ENCODE measurements around the gene BCORL1.

Gene BCORL1

DNA sequence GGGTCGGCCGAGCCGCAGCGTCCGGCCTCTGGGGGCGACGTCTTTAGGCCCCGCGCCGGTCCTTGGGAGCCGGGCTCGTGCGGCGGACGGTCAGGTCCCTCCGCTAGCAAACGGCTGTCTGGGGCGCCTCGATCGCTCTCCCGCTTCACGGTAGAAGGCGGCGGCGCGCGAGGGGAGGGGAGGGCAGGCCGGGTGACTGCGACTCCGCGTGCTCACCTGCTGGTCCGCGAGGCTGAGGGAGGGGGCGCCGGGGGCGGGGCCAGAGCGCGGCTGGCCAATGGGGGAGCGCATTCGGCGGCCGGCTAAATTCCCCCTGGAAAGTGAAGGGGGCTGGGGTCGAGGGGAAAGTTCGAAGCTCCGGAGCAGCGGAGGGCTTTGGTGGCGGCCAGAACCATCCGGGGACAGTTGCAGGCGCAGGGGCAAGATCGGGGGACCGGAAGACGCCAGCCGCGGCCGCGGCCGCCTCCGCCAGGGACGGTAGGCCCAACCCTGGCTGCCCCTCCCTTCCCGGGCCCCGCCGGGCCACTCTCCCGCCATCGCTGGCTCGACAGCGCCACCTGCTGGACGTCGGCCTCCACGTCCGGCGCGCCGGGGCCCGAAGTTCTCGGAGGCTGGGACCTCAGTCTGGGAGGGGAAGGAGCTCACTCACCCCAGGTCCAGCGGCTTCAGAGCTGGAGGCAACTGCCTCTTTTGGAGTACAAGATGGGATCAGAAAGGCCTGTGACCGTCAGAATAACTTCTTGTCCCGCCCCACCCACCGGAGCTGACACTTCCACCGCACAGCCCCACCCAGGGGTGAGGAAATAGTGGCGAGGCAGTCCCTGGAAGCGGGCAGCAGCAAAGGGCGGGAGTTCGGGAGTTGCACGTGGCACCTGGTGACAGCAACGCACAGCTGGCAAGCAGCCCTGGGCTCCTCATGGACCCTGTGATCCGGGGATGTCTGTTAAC is 78.0 kb downstream of the BCORL1 start:
- DNase-seq, result peak; percentile 90

DNA sequence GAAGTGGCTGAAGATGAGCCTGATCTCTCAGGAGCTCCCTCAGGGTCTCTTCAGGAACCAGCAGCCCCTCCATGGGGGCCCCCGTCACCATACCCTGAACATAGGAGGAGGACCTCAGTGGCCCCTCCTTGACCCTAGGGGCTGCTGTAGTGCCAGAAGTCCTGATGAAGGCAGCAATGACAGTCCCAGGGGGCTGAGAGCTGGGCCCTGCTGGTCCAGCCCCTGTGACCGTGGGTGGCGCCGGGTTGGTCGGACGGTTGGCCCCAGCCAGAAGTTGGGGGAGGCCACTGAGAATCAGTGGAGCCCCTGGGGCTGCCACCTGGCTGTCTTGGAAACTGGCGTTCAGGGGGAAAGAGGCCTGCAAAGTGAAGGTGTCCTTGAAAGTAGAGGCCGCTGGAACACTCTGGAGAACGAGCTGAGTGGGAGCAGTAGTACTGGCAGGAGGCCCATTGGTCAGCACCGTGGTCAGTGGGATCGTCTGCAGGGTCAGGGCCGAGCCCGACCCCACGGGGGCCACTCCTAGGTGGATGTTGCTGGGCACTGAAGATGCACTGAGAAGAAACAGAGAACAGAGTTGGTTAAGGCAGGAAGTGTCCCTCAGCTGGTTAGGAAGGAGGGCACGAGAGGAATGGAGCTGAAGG is 84.7 kb downstream of the BCORL1 start:
- DNase-seq, result no peak

DNA sequence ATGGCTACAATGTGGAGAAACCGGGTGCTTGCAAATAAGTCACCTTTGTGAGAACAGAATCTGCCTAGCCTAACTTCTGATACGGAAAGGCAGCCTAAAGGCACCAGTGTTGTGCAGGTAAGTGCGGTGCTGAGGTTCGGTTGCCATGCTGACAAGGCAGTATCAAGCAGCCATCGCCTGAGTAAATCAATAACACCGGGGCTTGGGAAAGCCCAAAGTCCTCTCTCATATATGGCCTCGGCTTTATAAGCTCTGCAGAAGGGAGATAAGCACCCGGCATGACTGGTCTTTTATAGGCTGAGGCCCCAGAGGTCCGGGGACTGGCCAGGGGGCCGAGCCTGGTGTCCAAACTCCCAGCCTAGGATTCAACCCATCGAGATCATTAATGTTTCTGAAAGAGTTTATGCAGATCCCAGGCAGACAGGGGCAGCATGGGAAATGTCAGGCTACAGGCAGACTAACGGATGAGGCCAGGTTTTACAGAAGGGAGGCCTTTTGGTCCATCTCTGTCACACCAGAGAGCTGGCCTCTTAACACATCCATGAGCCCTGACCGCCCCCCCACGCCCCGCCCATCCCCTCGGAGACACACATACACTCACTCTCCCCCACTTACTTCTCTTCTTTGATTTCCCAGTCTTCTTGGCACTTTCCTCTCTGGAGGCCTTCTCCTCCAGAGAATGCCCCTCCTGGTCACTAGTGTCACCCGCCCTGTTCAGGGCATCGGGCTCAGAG is 89.3 kb downstream of the BCORL1 start:
- DNase-seq, result no peak

DNA sequence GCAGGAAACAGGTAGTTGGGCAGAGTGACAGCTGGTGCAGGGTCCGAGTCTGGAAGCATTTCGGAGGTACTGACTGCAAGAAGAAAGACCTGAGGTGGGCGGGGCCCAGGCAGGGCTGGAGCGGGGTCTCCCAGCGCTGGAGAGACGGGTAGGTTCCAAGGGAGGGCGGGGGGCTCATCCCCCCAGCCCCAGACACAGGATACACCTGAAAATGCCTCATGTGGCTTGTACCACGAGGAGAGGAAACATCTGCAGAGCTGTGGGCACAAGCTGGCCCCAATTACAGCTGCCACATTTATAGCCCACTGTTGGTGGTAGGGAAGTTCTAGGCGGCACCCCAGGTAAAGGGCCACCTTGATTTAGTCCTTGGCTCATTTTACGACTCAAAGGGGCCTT is 89.9 kb downstream of the BCORL1 start:
- DNase-seq, result no peak

DNA sequence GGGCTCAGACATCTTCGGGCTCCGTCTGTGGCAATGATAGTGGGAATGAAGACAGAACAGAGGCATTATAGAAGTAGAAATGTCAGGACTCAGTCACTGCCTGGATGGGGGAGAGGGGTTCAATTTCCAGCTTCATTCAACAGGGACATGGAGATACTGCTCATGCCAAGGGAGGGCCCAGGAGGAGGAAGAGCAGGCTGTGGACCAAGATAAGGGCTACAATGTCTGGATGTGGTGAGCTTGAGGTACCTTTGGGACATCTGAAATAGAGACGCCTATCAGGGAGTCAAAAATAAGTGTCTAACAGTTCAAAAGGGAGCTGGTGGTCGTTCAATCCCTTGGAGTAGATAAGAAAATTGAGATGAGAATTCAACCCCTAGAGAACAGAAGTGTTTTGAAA is 93.3 kb downstream of the BCORL1 start:
- no peak for DNase-seq

DNA sequence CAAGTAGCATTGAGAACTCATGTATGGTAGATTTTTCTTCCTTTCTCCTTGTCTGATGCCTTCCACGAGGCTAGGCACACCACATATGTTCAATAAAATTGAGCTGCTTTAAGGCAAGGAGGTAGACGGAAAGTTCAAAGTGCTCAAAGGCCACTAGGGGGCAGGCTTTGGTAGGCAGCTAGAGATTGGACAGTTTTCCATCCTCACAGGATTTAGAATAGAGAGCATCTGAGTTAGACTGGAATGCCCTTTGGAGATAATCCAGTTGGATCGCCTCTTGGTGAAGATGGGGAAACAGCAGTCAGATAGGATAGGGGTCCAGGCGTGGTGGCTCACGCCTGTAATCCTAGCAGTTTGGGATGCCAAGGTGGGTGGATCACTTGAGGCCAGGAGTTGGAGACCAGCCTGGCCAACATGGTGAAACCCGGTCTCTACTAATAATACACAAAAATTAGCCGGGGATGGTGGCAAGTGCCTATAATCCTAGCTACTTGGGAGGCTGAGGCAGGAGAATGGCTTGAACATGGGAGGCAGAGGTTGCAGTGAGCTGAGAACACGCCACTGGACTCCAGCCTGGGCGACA is 97.5 kb downstream of the BCORL1 start:
- DNase-seq, result peak; percentile 71

DNA sequence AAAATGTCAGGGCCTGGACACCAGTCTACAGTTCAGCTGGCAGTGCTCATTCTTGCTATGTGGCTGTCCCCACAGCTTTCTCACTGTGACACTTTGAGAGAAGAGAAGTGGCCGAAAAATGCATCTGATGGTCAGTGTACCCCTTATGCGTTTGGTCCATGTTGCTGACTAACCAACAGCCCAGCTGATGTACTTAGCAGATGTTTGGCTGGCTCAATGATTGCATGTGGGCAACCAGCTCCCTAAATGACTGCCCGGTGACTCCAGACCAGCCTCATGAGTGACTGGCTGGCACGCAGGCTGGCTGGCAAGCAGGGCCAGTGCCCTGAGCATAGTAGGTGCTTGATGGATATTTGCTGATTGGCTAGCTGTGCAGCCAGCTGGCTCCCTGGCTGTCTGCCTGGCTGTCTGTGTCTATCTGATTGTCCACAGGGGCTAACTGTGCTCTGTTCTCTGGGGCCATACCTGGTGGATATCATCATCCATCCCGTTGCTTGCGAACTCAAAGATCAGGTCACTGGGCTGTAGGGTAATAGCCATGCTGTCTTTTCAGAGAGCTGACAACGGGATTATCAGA is 98.4 kb downstream of the BCORL1 start:
- DNase-seq, result no peak

DNA sequence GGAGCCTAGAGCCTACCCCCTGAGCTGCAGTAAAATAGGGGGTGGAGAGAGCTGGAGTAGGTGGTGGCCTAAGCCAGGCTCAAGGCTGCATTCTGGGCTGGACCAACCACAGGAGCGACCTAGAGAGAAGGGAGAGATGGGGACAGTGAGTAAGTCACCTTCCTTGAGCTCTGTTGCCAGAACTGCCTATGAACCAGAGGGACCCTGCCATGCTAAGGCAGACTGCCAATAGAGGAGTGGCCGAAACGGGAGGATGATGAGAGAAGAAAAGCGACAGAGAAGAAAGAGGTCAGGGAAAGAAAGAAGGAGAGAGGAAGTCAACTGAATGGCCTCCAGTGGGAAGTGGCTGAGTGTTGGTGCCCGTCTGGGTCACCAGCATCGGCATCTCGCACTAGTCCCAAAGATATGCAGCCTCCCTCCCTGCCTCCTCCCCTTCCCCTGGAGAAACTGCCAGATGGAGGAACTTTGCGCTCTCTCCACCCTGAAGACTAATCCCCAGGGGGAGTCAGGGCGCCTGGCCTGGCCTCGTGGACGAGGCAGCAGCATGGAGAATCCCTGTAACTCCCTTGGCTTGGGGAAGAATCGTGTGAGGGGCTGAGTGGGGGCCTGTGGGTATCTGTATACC is 99.1 kb downstream of the BCORL1 start:
- no peak for DNase-seq

DNA sequence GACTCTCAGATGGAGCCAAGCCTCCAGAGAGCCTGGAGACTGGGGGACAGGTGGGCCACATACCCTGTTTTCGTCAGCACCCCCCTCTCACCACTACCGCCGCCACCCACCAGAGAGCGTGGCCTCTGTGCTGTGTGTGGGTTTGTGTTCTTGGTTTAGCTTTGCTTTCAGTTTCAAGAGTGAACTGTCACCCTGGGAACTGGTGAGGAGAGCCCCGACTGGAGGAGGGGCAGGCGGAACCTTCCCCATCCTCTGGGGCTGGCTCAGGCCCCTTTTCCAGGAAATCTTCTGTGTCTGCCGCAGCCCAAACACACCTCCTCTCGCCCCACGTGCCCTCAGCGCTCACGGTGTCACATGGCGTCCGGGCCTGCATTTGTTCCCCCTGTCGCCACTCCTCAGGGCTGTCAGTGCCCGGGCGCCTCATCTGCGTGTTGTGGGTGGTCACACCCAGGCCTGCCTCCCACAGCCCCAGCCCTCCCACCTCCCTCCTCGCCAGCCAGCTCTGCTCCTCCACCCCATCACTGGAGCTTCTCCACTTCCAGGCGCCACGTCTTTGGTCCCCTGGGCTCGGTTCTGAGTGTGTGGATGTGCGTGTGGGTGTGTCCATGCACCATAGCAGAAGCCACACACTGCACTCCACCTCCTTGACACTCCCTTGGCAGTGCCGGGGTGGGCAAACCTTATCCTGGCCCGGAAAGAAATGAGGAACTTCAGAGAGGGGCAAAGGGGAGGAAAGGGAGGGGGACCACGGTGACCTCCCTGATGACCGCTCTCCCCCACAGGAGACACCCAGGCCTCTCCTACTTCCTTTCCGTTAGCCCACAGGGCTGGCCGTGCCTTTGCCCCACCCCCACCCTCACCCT is 100.0 kb downstream of the BCORL1 start:
- DNase-seq, result peak; percentile 91

- DNase-seq, result no peak
Measured at GRCh38 chrX:130083107-130083490, 100.7 kb downstream of the BCORL1 start.

GRCh38 chrX:130083656-130084382 is 101.4 kb downstream of the BCORL1 start:
- peak; percentile 43 for DNase-seq

GRCh38 chrX:130084631-130085237 is 102.3 kb downstream of the BCORL1 start:
- DNase-seq, result peak; percentile 45

DNA sequence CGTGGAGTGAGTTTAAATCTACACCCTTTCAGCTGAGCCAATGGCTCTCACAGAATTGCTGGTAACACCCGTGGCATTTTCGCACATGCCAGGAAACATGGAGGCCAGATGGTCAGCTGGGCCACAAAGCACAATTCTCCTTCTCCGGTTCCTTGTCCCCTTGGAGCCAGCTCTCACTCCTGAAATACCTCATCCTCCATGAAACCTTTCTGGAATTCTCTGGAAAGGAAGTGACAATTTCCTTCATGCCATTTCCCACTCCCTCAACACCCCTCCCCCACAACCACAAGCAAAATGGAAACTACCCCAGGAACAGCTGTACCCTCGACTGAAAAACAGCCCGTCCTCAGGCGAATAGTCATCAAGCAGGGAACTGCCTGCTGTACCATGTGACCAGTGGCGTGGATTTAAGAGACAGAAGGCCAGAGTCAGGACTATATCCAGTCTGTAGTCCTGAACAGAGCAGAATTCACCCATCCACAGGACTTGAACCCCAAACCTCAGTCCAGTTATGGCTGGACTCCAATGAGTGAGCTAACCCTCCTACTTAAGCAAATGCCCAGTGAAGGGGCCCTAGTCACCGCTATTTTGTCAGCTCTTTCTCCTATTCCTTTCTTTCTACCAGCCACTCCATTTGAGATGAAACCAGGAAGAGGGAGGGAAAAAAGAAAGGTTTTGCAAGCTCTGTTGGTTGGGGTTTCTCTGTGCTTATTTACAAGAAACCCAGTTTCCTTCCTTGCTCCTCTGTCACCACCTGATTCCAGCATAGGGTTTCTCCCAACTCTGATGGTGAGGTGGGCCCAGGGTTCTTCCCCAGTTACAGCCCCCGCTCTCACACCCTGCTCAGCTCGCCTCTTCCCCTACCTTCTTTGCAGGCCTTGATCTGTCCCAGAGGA is 103.4 kb downstream of the BCORL1 start:
- peak; percentile 52 for DNase-seq

- DNase-seq, result peak; percentile 86
Measured at GRCh38 chrX:130086447-130087206, 104.2 kb downstream of the BCORL1 start.

DNA sequence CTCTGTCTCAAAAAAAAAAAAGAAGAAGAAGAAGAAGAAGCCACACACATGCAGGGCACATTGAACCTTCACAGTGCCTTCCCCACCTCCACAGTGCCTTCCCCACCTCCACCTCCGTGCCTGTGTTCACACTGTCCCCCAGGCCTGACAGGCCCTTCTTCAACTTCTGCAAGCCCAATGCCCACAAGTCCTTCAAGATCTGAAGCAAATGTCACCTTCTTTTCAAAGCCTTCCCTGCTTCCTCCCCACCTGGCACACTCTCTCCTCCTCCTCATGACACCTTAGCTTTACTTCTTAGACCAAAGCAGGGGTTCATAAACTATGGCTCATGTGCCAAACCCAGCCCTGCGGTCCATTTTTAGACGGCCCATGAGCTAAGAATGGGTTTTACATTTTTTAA is 107.9 kb downstream of the BCORL1 start:
- DNase-seq, result no peak

GRCh38 chrX:130091980-130092522 is 109.6 kb downstream of the BCORL1 start:
- DNase-seq, result peak; percentile 93

- DNase-seq, result no peak
Measured at GRCh38 chrX:130093271-130093670, 110.8 kb downstream of the BCORL1 start.

DNA sequence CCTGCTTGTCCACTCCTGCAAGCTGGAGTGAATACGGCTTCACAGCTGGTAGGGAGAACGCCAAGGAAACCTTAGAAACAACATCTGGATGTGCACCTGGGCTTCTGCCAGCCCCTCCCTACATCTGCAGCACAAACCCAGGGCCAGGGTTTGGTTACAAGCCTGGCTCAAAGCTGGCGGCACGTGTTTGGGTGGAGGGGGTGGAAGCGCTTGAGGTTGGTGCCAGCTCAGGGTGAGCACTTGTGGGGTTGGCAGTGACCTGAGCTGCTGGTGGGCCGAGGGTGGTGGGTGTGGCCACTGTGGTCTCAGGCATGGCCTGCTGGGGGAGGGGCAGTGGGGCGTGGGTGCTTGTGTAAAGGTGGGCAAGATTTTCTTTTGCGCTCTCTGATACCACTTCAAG is 112.3 kb downstream of the BCORL1 start:
- no peak for DNase-seq

All from activated CD4-positive, alpha-beta T cell treated with anti-CD3 and anti-CD28 coated beads, Interleukin-2, Interleukin-6, amounts not matched to agents 100 ng/mL and 50 ng/mL, durations not matched to agents 16 hours and 8 hours (primary cell).